Measurements from ENCODE around the gene MSH2. TPM values are rescaled to one million over a fixed set of nuclear protein-coding genes. Genes with fewer than 3 reads are reported as not detected.

The MSH2 gene
- total RNA-seq, 1 experiment from 2014 or later, result 139 TPM

DNA sequence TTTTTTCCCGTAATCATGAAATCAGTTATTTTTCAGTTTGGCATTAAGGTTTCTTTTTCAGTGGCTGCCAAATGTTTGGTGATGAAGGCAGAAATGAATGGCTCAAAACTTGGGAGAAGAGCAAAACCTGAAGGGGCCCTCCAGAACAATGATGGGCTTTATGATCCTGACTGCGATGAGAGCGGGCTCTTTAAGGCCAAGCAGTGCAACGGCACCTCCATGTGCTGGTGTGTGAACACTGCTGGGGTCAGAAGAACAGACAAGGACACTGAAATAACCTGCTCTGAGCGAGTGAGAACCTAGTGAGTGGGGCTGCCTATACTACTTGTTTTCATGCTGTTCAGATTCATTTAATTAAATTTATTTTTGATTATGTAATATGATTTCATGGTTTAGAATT, 29.2 kb upstream of the MSH2 start:
- Histone ChIP-seq H3K27me3 (ENCODE audit: insufficient read depth, low read length) (no peaks in the 10 kb centered on the region; the same call in 1 of the 2 replicates), H3K9me3 (ENCODE audit: control insufficient read depth, low read depth, low read length) (no peaks in the 10 kb centered on the region), H3K23me2 (ENCODE audit: insufficient read length, low read depth, low read length, poor library complexity, severe bottlenecking) (peaks cover 8% of the 10 kb centered on the region), H3K56ac (ENCODE audit: insufficient read length, low read depth, low read length) (no peak overlapping the region), H4K20me1 (ENCODE audit: control insufficient read depth, insufficient read depth, insufficient read length) (no peaks in the 10 kb centered on the region), H2BK20ac (ENCODE audit: low read depth, low read length, poor library complexity, severe bottlenecking) (no peak overlapping the region), H2AFZ (ENCODE audit: low read length) (no peak overlapping the region), H3K23ac (ENCODE audit: insufficient read length, low read depth, low read length) (no peak overlapping the region), H3K14ac (ENCODE audit: insufficient read depth, low read length) (no peak overlapping the region), H3K9ac (ENCODE audit: extremely low read depth, insufficient read length, low read length) (no peak overlapping the region), H2BK120ac (ENCODE audit: low read depth, low read length, poor library complexity, severe bottlenecking) (no peak overlapping the region), H2BK15ac (ENCODE audit: low read depth, low read length) (no peak overlapping the region), H2BK5ac (ENCODE audit: insufficient read length, low read length) (no peak overlapping the region), H3K79me2 (ENCODE audit: insufficient read depth, low read length) (peaks cover 4% of the 10 kb centered on the region; the same call in 1 of the 2 replicates), H2BK12ac (ENCODE audit: insufficient read length, low read depth, low read length) (no peak overlapping the region), H4K91ac (ENCODE audit: insufficient read length, low read depth, low read length) (no peak overlapping the region), H3K79me1 (ENCODE audit: insufficient read depth, low read depth, low read length, poor library complexity, severe bottlenecking) (peaks cover 3% of the 10 kb centered on the region), H3K4me1 (ENCODE audit: insufficient read depth, low read length) (no peaks in the 10 kb centered on the region), H4K5ac (ENCODE audit: insufficient read length, low read depth, low read length) (no peak overlapping the region), H3K27ac (ENCODE audit: insufficient read length, low read depth, low read length) (no peak overlapping the region), H2AK5ac (ENCODE audit: insufficient read length, low read length) (no peak overlapping the region), H3K4ac (ENCODE audit: low read depth, low read length) (no peak overlapping the region), H3K18ac (ENCODE audit: insufficient read length, low read depth, low read length) (no peak overlapping the region), H3T11ph (ENCODE audit: low read length) (no peak overlapping the region), H3K4me2 (ENCODE audit: insufficient read depth, insufficient read length, low read length) (no peak overlapping the region), H4K8ac (replicated peaks; ENCODE audit: insufficient read length, low read depth, low read length) (no peak overlapping the region)
- Mint-ChIP-seq H3K27ac (0 out of 7 replicates have a peak overlapping the region, but pooled peaks of 1 of the 3 experiments have one; percentile 20), H3K4me3 (peak overlapping the region in 1 of 2 experiments; percentile 44; a peak in 2 of 5 replicates), H3K9me3 (no peaks in the 10 kb centered on the region), H3K36me3 (ENCODE audit: insufficient read depth in 1 of 3, low read depth in 3 of 3) (peaks cover 54 to 75% (median 70%) of the 10 kb centered on the region in 3 experiments; a peak in 6 of 7 replicates), H3K4me1 (peaks cover 15 to 17% of the 10 kb centered on the region in 2 experiments), H3K27me3 (ENCODE audit: low read depth) (peaks cover 29% of the 10 kb centered on the region)
- no peak for DNase-seq
- WGBS (ENCODE audit: extremely low coverage, insufficient read length, low lambda C conversion rate), result no CpG with 5 or more reads among the region's 5 CpGs
- TF ChIP-seq, protein P1, sequence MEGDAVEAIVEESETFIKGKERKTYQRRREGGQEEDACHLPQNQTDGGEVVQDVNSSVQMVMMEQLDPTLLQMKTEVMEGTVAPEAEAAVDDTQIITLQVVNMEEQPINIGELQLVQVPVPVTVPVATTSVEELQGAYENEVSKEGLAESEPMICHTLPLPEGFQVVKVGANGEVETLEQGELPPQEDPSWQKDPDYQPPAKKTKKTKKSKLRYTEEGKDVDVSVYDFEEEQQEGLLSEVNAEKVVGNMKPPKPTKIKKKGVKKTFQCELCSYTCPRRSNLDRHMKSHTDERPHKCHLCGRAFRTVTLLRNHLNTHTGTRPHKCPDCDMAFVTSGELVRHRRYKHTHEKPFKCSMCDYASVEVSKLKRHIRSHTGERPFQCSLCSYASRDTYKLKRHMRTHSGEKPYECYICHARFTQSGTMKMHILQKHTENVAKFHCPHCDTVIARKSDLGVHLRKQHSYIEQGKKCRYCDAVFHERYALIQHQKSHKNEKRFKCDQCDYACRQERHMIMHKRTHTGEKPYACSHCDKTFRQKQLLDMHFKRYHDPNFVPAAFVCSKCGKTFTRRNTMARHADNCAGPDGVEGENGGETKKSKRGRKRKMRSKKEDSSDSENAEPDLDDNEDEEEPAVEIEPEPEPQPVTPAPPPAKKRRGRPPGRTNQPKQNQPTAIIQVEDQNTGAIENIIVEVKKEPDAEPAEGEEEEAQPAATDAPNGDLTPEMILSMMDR (conservative IDR thresholded peaks at IDR 0.05), result peak; percentile 47; the same call in 2 of the 3 replicates
